ENCODE results near the gene PRR19.
"Not testable (repeated sequence)": the region's sequence is repeated elsewhere in the genome, so short reads cannot be mapped to it uniquely, and the experiment has no call there.

PRR19 gene

DNA sequence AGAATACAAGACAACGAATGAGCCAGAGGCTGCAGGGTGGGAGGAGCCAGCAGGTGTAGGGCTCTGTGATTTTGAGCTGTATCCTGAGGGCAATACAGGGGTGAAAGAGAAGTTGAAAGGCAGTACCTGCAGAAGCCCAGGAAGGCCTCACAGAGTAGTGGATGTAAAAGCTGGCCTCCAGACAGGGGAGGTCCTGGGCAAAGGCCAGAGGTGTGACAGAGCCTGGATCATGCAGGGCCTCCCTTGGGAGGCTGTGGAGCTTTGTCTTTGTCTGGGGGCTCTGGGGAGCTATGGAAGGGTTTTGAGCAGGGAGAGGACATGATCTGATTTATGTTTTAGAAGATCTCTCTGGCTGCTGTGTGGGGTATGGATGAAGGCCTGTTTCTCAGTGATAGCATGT lies 26.2 kb downstream of the PRR19 start:
- H3K4me3 ChIP-seq (ENCODE audit: low read depth, low read length) = no peak overlapping the region
- no peak for DNase-seq (ENCODE audit: low read depth)
- TF ChIP-seq, protein P1, sequence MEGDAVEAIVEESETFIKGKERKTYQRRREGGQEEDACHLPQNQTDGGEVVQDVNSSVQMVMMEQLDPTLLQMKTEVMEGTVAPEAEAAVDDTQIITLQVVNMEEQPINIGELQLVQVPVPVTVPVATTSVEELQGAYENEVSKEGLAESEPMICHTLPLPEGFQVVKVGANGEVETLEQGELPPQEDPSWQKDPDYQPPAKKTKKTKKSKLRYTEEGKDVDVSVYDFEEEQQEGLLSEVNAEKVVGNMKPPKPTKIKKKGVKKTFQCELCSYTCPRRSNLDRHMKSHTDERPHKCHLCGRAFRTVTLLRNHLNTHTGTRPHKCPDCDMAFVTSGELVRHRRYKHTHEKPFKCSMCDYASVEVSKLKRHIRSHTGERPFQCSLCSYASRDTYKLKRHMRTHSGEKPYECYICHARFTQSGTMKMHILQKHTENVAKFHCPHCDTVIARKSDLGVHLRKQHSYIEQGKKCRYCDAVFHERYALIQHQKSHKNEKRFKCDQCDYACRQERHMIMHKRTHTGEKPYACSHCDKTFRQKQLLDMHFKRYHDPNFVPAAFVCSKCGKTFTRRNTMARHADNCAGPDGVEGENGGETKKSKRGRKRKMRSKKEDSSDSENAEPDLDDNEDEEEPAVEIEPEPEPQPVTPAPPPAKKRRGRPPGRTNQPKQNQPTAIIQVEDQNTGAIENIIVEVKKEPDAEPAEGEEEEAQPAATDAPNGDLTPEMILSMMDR (conservative IDR thresholded peaks at IDR 0.05; ENCODE audit: low read depth, low read length) = no peak

- DNase-seq (ENCODE audit: low read depth) = no peak
- no peak overlapping the region for H3K4me3 ChIP-seq (ENCODE audit: low read depth, low read length)
- TF ChIP-seq, protein P1 (conservative IDR thresholded peaks at IDR 0.05; ENCODE audit: low read depth, low read length) = no peak
Observed at GRCh38 chr19:42328854-42329253, 26.9 kb downstream of the PRR19 start.

DNA sequence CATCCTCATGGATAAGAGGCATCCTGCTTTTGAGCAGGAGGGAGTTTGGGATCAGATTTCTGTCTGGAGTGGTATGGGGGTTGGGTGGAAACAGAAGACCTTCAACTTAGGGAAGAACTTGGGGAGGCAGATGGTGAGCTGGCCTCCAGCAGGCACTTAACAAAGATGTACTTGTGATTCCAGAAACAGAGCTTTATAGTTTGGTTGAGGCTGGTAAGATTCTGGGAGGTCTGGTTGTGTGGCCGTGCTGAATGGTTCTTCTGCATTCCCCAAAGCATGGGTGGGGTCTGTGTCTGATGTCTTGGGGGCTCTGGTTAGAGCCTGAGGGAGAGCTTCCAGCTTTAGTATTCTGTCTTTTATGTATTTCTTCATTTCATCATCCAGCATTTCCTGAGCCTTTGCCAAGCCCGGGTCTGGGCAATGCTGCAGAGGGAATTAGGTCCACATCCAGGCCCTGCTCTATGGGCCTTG lies 28.3 kb downstream of the PRR19 start:
- TF ChIP-seq, protein P1 (conservative IDR thresholded peaks at IDR 0.05; ENCODE audit: low read depth, low read length) = no peak
- DNase-seq (ENCODE audit: low read depth) = no peak
- H3K4me3 ChIP-seq (ENCODE audit: low read depth, low read length) = no peak overlapping the region

DNA sequence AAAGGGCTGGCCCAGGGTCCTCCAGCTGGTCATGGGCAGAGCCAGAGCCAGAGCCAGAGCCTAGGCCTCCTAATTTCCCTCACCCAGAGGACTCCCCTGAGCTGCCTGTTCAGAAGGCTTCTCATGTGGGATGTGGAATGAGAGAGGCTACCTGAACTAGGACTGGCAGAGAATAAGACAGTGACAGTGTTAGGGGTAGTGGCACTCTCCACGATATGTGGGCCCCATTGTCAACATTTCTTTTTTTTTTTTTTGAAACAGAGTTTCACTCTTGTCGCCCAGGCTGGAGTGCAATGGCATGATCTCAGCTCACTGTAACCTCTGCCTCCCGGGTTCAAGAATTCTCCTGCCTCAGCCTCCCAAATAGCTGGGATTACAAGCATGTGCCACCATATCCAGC lies 29.4 kb downstream of the PRR19 start:
- not testable (repeated sequence) for H3K4me3 ChIP-seq (ENCODE audit: low read depth, low read length); DNase-seq (ENCODE audit: low read depth)

DNA sequence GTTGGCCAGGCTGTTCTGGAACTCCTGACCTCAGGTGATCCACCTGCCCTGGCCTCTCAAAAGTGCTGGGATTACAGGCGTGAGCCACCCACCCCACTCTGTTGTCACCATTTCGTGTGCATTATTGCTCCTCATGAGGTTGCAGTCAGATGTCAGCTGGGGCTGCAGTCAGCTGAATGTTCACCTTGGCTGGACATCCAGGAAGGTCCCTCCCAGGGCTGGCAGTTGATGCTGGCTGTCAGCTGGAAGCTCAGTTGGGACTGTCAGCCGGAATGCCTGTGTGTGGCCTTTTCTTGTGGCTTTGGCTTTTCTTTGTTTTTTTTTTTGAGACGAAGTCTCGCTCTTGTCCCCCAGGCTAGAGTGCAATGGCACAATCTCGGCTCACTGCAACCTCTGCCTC lies 30.1 kb downstream of the PRR19 start:
- no peak overlapping the region for H3K4me3 ChIP-seq (ENCODE audit: low read depth, low read length)
- no peak for DNase-seq (ENCODE audit: low read depth)
- TF ChIP-seq, protein P1 (conservative IDR thresholded peaks at IDR 0.05; ENCODE audit: low read depth, low read length) = no peak

GRCh38 chr19:42333018-42333417 lies 31.1 kb downstream of the PRR19 start:
- DNase-seq (ENCODE audit: low read depth) = no peak
- no peak overlapping the region for H3K4me3 ChIP-seq (ENCODE audit: low read depth, low read length)
- TF ChIP-seq, protein P1 (conservative IDR thresholded peaks at IDR 0.05; ENCODE audit: low read depth, low read length) = no peak

DNA sequence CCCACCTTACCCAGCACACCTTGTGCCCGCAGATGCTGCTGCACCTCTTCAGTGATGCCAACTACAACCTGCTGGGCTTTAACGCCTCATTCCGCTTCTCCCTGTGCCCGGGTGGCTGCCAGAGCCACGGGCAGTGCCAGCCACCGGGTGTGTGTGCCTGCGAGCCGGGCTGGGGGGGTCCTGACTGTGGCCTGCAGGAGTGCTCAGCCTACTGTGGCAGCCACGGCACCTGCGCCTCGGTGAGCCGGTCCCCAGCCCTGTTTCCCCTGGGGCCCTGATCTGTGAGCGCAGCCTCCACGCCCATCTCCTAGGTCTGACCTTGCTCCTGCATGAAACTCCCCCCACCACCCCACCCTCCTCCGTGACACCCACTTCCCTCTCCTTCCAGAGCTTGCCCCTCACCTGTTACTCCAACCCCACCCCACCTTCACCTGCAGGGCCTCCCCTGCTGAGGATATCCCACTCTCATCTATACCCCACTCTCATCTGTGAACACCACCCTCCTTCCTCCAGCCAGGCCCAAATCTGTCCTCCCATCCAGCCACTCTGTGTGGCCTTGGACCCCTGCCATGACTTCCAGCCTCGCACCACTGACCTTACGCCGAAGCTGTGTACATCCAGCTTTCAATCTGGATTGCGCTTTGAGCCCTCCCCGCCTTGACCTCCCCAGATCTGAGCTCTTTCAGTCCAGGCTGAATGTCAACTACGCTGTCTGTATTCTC lies 32.2 kb downstream of the PRR19 start:
- no peak overlapping the region for H3K4me3 ChIP-seq (ENCODE audit: low read depth, low read length)
- DNase-seq (ENCODE audit: low read depth) = no peak
- TF ChIP-seq, protein P1 (conservative IDR thresholded peaks at IDR 0.05; ENCODE audit: low read depth, low read length) = no peak

All from choroid plexus epithelial cell (primary cell).